ENCODE results near the gene PLA2G2C.

PLA2G2C gene

DNA sequence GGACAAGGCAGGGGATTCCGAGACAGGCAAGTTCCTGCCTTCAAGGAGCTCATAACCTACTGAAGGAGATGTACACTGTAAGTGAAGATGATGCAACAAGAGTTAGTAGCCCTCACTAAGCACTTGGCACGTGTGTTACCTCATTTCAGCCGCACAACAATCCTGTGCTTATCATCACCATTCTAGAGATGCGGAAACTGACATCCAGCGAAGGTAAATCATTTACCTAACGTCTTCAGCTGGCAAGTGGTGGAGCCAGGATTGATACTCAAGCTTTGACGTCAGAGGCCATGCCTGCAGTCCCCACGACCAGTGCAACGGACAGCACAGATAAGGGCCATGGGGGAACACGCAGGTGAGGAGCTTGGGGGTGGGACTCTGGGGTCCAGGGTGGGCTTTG, 3.3 kb downstream of the PLA2G2C start (continued):
- TF ChIP-seq, protein P1, sequence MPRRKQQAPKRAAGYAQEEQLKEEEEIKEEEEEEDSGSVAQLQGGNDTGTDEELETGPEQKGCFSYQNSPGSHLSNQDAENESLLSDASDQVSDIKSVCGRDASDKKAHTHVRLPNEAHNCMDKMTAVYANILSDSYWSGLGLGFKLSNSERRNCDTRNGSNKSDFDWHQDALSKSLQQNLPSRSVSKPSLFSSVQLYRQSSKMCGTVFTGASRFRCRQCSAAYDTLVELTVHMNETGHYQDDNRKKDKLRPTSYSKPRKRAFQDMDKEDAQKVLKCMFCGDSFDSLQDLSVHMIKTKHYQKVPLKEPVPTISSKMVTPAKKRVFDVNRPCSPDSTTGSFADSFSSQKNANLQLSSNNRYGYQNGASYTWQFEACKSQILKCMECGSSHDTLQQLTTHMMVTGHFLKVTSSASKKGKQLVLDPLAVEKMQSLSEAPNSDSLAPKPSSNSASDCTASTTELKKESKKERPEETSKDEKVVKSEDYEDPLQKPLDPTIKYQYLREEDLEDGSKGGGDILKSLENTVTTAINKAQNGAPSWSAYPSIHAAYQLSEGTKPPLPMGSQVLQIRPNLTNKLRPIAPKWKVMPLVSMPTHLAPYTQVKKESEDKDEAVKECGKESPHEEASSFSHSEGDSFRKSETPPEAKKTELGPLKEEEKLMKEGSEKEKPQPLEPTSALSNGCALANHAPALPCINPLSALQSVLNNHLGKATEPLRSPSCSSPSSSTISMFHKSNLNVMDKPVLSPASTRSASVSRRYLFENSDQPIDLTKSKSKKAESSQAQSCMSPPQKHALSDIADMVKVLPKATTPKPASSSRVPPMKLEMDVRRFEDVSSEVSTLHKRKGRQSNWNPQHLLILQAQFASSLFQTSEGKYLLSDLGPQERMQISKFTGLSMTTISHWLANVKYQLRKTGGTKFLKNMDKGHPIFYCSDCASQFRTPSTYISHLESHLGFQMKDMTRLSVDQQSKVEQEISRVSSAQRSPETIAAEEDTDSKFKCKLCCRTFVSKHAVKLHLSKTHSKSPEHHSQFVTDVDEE (CRISPR knock-in tag; IDR thresholded peaks at IDR 0.05): no peak
- no peak for TF ChIP-seq ZFP3 (CRISPR knock-in tag; IDR thresholded peaks at IDR 0.05)
- TF ChIP-seq, protein P2, sequence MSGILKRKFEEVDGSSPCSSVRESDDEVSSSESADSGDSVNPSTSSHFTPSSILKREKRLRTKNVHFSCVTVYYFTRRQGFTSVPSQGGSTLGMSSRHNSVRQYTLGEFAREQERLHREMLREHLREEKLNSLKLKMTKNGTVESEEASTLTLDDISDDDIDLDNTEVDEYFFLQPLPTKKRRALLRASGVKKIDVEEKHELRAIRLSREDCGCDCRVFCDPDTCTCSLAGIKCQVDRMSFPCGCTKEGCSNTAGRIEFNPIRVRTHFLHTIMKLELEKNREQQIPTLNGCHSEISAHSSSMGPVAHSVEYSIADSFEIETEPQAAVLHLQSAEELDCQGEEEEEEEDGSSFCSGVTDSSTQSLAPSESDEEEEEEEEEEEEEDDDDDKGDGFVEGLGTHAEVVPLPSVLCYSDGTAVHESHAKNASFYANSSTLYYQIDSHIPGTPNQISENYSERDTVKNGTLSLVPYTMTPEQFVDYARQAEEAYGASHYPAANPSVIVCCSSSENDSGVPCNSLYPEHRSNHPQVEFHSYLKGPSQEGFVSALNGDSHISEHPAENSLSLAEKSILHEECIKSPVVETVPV (CRISPR knock-in tag; IDR thresholded peaks at IDR 0.05): no peak

DNA sequence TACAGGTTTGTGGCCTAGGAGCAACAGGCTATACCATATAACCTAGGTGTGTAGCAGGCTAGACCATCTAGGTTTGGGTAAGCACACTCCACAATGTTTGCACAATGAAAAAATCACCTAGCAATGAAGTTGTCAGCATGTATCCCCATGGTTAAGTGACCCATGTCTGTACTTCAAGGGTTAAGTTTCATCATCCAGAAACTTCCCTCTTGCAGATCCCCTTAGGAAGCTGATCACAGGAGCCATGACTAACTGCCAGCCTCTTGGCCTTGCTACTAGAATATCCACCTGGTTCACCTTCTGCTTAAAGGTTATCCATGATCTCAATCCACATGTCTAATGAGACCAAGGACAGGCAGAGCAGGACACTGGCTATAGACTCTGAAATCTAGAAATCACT, 3.9 kb downstream of the PLA2G2C start:
- TF ChIP-seq ZNF70 (CRISPR knock-in tag; IDR thresholded peaks at IDR 0.05): no peak
- TF ChIP-seq ZFP3 (CRISPR knock-in tag; IDR thresholded peaks at IDR 0.05): no peak
- TF ChIP-seq, protein P3, sequence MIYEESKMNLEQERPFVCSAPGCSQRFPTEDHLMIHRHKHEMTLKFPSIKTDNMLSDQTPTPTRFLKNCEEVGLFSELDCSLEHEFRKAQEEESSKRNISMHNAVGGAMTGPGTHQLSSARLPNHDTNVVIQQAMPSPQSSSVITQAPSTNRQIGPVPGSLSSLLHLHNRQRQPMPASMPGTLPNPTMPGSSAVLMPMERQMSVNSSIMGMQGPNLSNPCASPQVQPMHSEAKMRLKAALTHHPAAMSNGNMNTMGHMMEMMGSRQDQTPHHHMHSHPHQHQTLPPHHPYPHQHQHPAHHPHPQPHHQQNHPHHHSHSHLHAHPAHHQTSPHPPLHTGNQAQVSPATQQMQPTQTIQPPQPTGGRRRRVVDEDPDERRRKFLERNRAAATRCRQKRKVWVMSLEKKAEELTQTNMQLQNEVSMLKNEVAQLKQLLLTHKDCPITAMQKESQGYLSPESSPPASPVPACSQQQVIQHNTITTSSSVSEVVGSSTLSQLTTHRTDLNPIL (CRISPR knock-in tag; IDR thresholded peaks at IDR 0.05; ENCODE audit: low read depth): no peak
- TF ChIP-seq, protein P1 (CRISPR knock-in tag; IDR thresholded peaks at IDR 0.05): no peak
- no peak for TF ChIP-seq TOX (CRISPR knock-in tag; IDR thresholded peaks at IDR 0.05; ENCODE audit: borderline replicate concordance)
- TF ChIP-seq ISL1 (CRISPR knock-in tag; IDR thresholded peaks at IDR 0.05): no peak
- TF ChIP-seq TCF4 (CRISPR knock-in tag; IDR thresholded peaks at IDR 0.05; ENCODE audit: borderline replicate concordance): no peak
- TF ChIP-seq OSR1 (CRISPR knock-in tag; IDR thresholded peaks at IDR 0.05): no peak
- no peak for TF ChIP-seq ZNF565 (CRISPR knock-in tag; conservative IDR thresholded peaks at IDR 0.05; ENCODE audit: low read depth)
- no peak for TF ChIP-seq ZNF8 (CRISPR knock-in tag; IDR thresholded peaks at IDR 0.05)
- TF ChIP-seq, protein P2 (CRISPR knock-in tag; IDR thresholded peaks at IDR 0.05): no peak
- TF ChIP-seq, protein P4, sequence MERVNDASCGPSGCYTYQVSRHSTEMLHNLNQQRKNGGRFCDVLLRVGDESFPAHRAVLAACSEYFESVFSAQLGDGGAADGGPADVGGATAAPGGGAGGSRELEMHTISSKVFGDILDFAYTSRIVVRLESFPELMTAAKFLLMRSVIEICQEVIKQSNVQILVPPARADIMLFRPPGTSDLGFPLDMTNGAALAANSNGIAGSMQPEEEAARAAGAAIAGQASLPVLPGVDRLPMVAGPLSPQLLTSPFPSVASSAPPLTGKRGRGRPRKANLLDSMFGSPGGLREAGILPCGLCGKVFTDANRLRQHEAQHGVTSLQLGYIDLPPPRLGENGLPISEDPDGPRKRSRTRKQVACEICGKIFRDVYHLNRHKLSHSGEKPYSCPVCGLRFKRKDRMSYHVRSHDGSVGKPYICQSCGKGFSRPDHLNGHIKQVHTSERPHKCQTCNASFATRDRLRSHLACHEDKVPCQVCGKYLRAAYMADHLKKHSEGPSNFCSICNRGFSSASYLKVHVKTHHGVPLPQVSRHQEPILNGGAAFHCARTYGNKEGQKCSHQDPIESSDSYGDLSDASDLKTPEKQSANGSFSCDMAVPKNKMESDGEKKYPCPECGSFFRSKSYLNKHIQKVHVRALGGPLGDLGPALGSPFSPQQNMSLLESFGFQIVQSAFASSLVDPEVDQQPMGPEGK (CRISPR knock-in tag; IDR thresholded peaks at IDR 0.05; ENCODE audit: borderline replicate concordance): no peak
- no peak for TF ChIP-seq ZFP30 (CRISPR knock-in tag; IDR thresholded peaks at IDR 0.05)
- no peak for TF ChIP-seq CSDC2 (CRISPR knock-in tag; IDR thresholded peaks at IDR 0.05)
- TF ChIP-seq, protein P5, sequence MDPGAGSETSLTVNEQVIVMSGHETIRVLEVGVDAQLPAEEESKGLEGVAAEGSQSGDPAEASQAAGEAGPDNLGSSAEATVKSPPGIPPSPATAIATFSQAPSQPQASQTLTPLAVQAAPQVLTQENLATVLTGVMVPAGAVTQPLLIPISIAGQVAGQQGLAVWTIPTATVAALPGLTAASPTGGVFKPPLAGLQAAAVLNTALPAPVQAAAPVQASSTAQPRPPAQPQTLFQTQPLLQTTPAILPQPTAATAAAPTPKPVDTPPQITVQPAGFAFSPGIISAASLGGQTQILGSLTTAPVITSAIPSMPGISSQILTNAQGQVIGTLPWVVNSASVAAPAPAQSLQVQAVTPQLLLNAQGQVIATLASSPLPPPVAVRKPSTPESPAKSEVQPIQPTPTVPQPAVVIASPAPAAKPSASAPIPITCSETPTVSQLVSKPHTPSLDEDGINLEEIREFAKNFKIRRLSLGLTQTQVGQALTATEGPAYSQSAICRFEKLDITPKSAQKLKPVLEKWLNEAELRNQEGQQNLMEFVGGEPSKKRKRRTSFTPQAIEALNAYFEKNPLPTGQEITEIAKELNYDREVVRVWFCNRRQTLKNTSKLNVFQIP (CRISPR knock-in tag; IDR thresholded peaks at IDR 0.05; ENCODE audit: borderline replicate concordance, low read depth): no peak
- TF ChIP-seq BACH2 (CRISPR knock-in tag; IDR thresholded peaks at IDR 0.05; ENCODE audit: borderline replicate concordance): no peak

More for the DNA sequence above, 3.9 kb downstream of the PLA2G2C start:
- no peak for ATAC-seq
